WTC11 (cell line): Measurements from ENCODE around the gene MAP4K4. TPM values are rescaled to one million over a fixed set of nuclear protein-coding genes. Genes with fewer than 3 reads are reported as not detected.
"Not testable (repeated sequence)": the region's sequence is repeated elsewhere in the genome, so short reads cannot be mapped to it uniquely, and the experiment has no call there.

Experiments used
- ATAC-seq: fragments of 200-7000 bp; cut with Tn5 transposase; 2 replicates; pipeline ENCODE4 v1.10.0; 2021; ENCODE audit warnings: mild to moderate bottlenecking, moderate library complexity
- CTCF ChIA-PET: fragments of 300-600 bp; sonication (Branson Sonifier 250); formaldehyde crosslinking; loops from one replicate; lab custom pipeline; 2021; ENCODE audit warnings: antibody characterized with exemption; lab: Charles Lee
- POLR2A ChIA-PET: fragments of 350-600 bp; sonication (Branson Sonifier 250); formaldehyde crosslinking; loops from one replicate; lab custom pipeline; 2021; ENCODE audit warnings: antibody characterized with exemption; lab: Charles Lee
- DNase-seq: peaks from one replicate; pipeline ENCODE4 v3.0.0; 2021; ENCODE audit warnings: low spot score
- H3K27ac Mint-ChIP-seq: 2 replicates; pipeline ENCODE4 v1.8.0; 2021; ENCODE audit warnings: mixed read lengths
- H3K27me3 Mint-ChIP-seq: 2 replicates; pipeline ENCODE4 v1.8.0; 2021; ENCODE audit warnings: low read depth, mild to moderate bottlenecking, moderate library complexity, mixed read lengths
- H3K36me3 Mint-ChIP-seq: 2 replicates; pipeline ENCODE4 v1.8.0; 2021; ENCODE audit warnings: mixed read lengths
- H3K4me1 Mint-ChIP-seq: 2 replicates; pipeline ENCODE4 v1.8.0; 2022; ENCODE audit warnings: mixed read lengths
- H3K4me3 Mint-ChIP-seq: 2 replicates; pipeline ENCODE4 v1.8.0; 2021; ENCODE audit warnings: mild to moderate bottlenecking, moderate library complexity, mixed read lengths
- H3K9me3 Mint-ChIP-seq: 2 replicates; pipeline ENCODE4 v1.8.0; 2021; ENCODE audit warnings: mixed read lengths
- CBFB ChIP-seq: sonication (generic); formaldehyde crosslinking; IDR thresholded peaks from 2 replicates; pipeline ENCODE4 v1.8.1; 2022; ENCODE audit warnings: mild to moderate bottlenecking, low read depth, missing genetic modification reagents
- E2F4 ChIP-seq: sonication (generic); formaldehyde crosslinking; IDR thresholded peaks from 2 replicates; pipeline ENCODE4 v1.8.1; 2022; ENCODE audit warnings: low read depth, mild to moderate bottlenecking, moderate library complexity, missing genetic modification reagents, borderline replicate concordance
- ELF4 ChIP-seq: sonication (generic); formaldehyde crosslinking; IDR thresholded peaks from 2 replicates; pipeline ENCODE4 v1.8.1; 2022; ENCODE audit warnings: low read depth, mild to moderate bottlenecking, moderate library complexity, missing genetic modification reagents
- ESRRA ChIP-seq: sonication (generic); formaldehyde crosslinking; IDR thresholded peaks from 2 replicates; pipeline ENCODE4 v1.8.1; 2022; ENCODE audit warnings: mild to moderate bottlenecking, missing genetic modification reagents, borderline replicate concordance
- FOXP1 ChIP-seq: sonication (generic); formaldehyde crosslinking; IDR thresholded peaks from 2 replicates; pipeline ENCODE4 v1.8.0; 2022; ENCODE audit warnings: missing genetic modification reagents, mild to moderate bottlenecking, moderate library complexity, borderline replicate concordance
- GTF2I ChIP-seq: fragments of 250-450 bp; sonication (Bioruptor Pico); conservative IDR thresholded peaks from 2 replicates; pipeline ENCODE4 v1.4.0; 2021; ENCODE audit warnings: mild to moderate bottlenecking
- IRF2 ChIP-seq: sonication (generic); formaldehyde crosslinking; IDR thresholded peaks from 2 replicates; pipeline ENCODE4 v1.8.0; 2022; ENCODE audit warnings: low read depth, missing genetic modification reagents, borderline replicate concordance
- KAT7 ChIP-seq: sonication (generic); formaldehyde crosslinking; IDR thresholded peaks from 2 replicates; pipeline ENCODE4 v1.8.1; 2023; ENCODE audit warnings: missing genetic modification reagents, mild to moderate bottlenecking, borderline replicate concordance
- ZBTB43 ChIP-seq: sonication (generic); formaldehyde crosslinking; IDR thresholded peaks from 2 replicates; pipeline ENCODE4 v1.8.1; 2023; ENCODE audit warnings: mild to moderate bottlenecking, missing genetic modification reagents
- ZNF219 ChIP-seq: sonication (generic); formaldehyde crosslinking; IDR thresholded peaks from 2 replicates; pipeline ENCODE4 v1.8.0; 2023; ENCODE audit warnings: missing genetic modification reagents, mild to moderate bottlenecking, borderline replicate concordance
- total RNA-seq: library from RNA; stranded (reverse); gene quantifications from 3 replicates; pipeline ENCODE4 v1.2.3, GENCODE V29; 2021

The MAP4K4 gene
- total RNA-seq, 1 experiment from 2014 or later: 112 TPM

GRCh38 chr2:101931402-101931801, 233.9 kb downstream of the MAP4K4 start:
- no peak for ATAC-seq
- Mint-ChIP-seq H3K4me3 (no peak overlapping the region), H3K4me1 (0 out of 2 replicates have a peak, but pooled peaks cover 8% of the 10 kb centered on the region), H3K36me3 (peaks cover 18% of the 10 kb centered on the region), H3K27me3 (peaks cover 10% of the 10 kb centered on the region), H3K27ac (no peak overlapping the region), H3K9me3 (peaks cover 44% of the 10 kb centered on the region)
- CTCF ChIA-PET: no interaction called here
- TF ChIP-seq GTF2I (no peak), ELF4 (no peak), ZNF219 (CRISPR knock-in tag) (no peak), E2F4 (CRISPR knock-in tag) (no peak), CBFB (CRISPR knock-in tag) (no peak), KAT7 (CRISPR knock-in tag) (no peak), FOXP1 (no peak)
- POLR2A ChIA-PET: no interaction called here
- DNase-seq: no peak

- Mint-ChIP-seq H3K9me3 (peaks cover 50% of the 10 kb centered on the region), H3K36me3 (peaks cover 17% of the 10 kb centered on the region)
- CTCF ChIA-PET: interaction anchor here (0.6 to 1.0 kb wide), 2 partner anchors 52 to 744 kb away, joined by 3 to 4 read pairs; no protein-coding TSS in a partner anchor
- ATAC-seq (peak; percentile 75), DNase-seq (peak; percentile 30)
- H3K27ac Mint-ChIP-seq, H3K4me3 Mint-ChIP-seq, POLR2A ChIA-PET, H3K4me1 Mint-ChIP-seq, H3K27me3 Mint-ChIP-seq: not testable (repeated sequence)
These were observed 238.3 kb downstream of the MAP4K4 start for GRCh38 chr2:101935764-101936163.

- TF ChIP-seq IRF2: no peak
- no peak for TF ChIP-seq ZBTB43 (CRISPR knock-in tag)
- TF ChIP-seq ESRRA (CRISPR knock-in tag): no peak
- no peaks in the 10 kb centered on the region for H3K4me1 Mint-ChIP-seq
- CTCF ChIA-PET: no interaction called here
- no peak overlapping the region for H3K4me3 Mint-ChIP-seq
- no peak for ATAC-seq
- H3K27me3 Mint-ChIP-seq: no peaks in the 10 kb centered on the region
- POLR2A ChIA-PET: no interaction called here
- peaks cover 7% of the 10 kb centered on the region for H3K36me3 Mint-ChIP-seq
- no peak for DNase-seq
- no peak overlapping the region for H3K27ac Mint-ChIP-seq
- H3K9me3 Mint-ChIP-seq: peaks cover 23% of the 10 kb centered on the region
These were observed 245.3 kb downstream of the MAP4K4 start for GRCh38 chr2:101942851-101943250.

Other genes starting within 250 kb of the MAP4K4 start
- gene RFX8, start 222.6 kb upstream of the MAP4K4 start, total RNA-seq: 0.16 to 0.28 TPM (median 0.21 TPM) in 3 replicates